ENCODE measurements around the gene ADH6.
A peak's percentile ranks its signal among the peaks of the same experiment; 100 is the strongest.
"Not testable (repeated sequence)": the region's sequence is repeated elsewhere in the genome, so short reads cannot be mapped to it uniquely, and the experiment has no call there.

The ADH6 gene

DNA sequence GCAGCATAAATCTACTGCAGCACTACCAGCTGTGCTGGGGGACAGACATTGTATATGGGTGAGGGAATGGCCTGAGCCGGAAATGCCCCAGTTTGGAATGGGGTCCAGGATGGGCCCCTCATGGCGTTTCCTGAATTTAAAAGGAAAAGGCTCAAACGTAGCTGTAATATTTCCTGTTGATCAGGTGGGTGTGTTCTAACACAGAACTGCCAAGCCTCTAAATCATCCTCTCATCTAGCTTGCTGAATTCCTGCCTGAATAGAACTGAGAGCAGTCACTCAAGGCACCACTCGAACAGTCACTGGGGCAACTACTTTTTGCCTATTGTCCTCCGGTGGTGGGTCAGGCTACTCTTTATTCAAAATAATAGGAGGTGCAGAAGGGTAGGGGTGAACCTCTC is 28.7 kb downstream of the ADH6 start:
- DNase-seq (ENCODE audit: low spot score) = no peak

DNA sequence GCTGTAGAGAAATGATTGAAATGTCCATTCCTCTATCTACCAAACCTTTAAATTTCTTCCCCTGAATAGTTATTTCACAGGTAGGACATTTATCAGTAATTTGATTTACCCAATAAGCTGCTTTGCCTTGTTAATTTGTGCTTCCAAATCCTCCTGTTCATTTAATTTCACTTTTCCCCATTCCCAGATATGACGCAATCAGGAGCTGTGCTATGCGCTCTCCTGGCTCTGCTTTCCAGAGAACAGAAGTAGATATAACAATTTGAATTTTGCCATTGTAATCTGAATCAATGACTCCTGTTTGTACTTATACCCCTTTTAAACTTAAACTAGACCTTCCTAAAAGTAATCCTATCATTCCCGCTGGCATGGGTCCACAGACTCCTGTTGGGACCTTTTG is 29.1 kb downstream of the ADH6 start:
- not testable (repeated sequence) for DNase-seq (ENCODE audit: low spot score)

GRCh38 chr4:99186029-99186428 is 33.0 kb downstream of the ADH6 start:
- DNase-seq (ENCODE audit: low spot score) = no peak

DNA sequence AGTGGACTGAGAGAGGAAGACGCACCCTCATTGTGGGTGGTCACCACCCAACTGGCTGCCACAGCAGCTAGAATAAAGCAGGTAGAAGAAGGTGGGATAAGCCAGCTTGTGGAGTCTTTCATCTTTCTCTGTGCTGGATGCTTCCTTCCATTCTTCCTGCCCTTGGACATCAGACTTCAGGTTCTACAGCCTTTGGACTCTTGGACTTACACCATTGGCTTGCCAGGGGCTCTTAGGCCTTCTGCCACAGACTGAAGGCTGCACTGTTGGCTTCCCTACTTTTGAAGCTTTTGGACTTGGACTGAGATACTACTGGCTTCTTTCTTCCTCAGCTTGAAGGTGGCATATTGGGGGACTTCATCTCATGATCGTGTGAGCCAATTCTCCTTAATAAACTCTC is 33.5 kb downstream of the ADH6 start:
- DNase-seq (ENCODE audit: low spot score) = no peak

- DNase-seq (ENCODE audit: low spot score) = peak; percentile 61
Observed at GRCh38 chr4:99180382-99181070, 38.5 kb downstream of the ADH6 start.

- DNase-seq (ENCODE audit: low spot score) = no peak
Observed at GRCh38 chr4:99179626-99180025, 39.4 kb downstream of the ADH6 start.

DNA sequence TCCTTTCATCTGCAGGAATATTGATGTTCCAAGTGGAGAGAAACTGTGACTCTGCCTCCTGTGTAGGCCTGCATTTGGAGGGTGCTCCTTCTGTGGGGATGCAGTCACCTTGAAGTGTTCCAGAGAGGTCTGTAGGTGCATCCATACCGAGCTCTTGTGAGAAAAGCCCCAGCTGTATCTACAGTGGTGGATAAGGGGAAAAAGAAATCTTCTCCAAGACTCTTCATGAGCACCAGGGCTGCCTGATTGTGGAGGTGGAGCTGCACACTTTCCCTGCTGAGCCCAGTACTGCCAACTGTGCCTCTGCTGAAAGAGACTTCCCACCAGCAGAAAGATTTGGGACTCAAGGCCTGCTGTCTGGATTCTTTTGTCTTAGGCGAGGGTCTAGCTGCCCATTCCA is 39.9 kb downstream of the ADH6 start:
- no peak for DNase-seq (ENCODE audit: low spot score)

- no peak for DNase-seq (ENCODE audit: low spot score)
Observed at GRCh38 chr4:99166544-99166943, 52.5 kb downstream of the ADH6 start.

DNA sequence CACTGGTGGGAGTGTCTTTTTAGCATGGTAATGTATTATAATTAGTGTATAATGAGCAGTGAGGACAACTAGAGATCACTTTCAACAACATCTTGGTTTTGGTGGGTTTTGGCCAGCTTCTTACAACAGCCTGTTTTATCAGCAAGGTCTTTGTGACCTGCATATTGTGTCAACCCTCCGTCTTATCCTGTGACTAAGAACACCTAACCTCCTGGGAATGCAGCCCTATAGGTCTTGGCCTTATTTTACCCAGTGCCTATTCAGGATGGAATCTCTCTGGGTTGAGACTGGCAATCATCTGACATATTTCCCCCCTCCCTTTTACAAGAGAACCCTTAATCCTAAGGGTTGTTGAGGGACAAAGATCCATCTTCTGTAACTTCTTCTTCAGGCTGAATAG is 53.1 kb downstream of the ADH6 start:
- DNase-seq (ENCODE audit: low spot score) = no peak

GRCh38 chr4:99161373-99162099 is 57.5 kb downstream of the ADH6 start:
- DNase-seq (ENCODE audit: low spot score) = no peak

- no peak for DNase-seq (ENCODE audit: low spot score)
Observed at GRCh38 chr4:99159699-99160098, 59.3 kb downstream of the ADH6 start.

DNA sequence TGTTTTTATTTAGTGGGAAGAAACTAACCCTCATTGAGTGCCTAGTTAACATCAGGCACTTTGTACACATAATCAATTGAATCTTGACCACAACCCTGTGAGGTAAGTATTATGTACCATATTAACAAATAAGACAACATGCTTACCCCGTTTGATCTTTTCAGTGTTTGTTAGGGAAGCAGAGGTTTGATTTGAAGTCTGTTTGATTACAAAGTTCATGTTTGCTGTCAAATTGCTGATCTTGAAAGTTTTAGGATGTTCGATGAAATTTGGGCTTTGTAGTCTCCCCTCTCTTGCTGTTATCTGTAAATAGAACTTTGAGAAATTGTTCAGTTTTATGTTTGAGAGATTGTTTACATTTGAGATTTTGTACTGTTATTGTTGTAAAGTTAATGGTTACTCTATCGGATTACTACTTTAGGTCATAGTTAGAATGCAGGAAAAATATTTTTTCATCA is 61.5 kb downstream of the ADH6 start:
- DNase-seq (ENCODE audit: low spot score) = no peak

DNA sequence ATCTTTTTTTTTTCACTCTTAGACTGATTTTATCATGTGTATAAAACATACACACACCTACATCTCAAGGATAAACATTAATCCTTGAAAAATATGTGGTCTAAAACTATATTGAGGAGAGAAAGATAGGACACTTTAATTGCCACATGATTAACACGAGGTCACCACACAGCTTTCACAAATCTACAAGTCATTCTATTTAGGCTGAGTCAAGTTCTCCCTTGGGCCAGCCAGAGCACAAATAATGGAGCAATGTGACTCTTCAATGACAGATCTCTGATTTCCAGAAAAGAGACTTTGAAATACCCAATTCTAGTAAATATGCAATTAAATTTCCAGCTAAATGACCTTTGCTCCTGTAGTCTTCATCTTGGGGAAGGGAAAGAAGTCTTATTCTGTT is 62.1 kb downstream of the ADH6 start:
- no peak for DNase-seq (ENCODE audit: low spot score)

- no peak for DNase-seq (ENCODE audit: low spot score)
Observed at GRCh38 chr4:99154658-99155342, 64.2 kb downstream of the ADH6 start.
